GM18526 (cell line): ENCODE results near the gene VIL1.

Experiments used
- POLR2A ChIP-seq: IDR thresholded peaks from 3 replicates; pipeline ENCODE4 v1.6.1; 2011; ENCODE audit not compliant: insufficient read length; ENCODE audit errors: extremely low read depth

VIL1 gene

DNA sequence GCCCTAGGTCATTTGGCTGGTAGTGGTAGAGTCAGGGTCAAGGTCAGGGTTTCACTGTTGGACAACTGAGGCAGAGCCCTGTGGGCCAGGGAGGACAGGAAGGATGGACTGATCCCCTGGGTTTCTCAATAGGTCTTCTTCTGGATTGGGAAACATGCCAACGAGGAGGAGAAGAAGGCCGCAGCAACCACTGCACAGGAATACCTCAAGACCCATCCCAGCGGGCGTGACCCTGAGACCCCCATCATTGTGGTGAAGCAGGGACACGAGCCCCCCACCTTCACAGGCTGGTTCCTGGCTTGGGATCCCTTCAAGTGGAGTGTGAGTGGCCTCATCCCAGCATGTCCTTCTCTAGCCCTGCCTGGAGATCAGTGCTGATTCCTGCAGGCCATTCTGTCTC is 18.1 kb downstream of the VIL1 start:
- no peak for TF ChIP-seq POLR2A

DNA sequence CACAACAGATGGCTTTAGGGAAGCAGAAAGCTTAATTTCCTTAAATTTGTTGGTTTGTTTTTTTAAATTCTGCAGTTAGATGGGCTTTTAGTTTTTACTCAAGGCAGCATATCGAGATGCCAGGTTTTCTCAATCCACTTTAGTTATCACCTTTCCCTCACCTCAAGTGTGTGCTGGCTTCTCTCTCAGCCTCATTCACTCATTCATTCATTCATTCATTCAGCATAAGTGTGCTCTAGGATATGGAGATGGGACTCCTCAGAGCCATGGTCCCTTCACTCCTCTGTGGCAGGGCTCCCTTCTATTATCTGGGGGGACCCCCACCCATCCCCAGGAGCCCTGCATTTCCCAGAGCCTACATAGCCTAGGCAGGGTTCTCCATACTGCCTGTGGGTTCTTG is 19.0 kb downstream of the VIL1 start:
- TF ChIP-seq POLR2A: no peak

DNA sequence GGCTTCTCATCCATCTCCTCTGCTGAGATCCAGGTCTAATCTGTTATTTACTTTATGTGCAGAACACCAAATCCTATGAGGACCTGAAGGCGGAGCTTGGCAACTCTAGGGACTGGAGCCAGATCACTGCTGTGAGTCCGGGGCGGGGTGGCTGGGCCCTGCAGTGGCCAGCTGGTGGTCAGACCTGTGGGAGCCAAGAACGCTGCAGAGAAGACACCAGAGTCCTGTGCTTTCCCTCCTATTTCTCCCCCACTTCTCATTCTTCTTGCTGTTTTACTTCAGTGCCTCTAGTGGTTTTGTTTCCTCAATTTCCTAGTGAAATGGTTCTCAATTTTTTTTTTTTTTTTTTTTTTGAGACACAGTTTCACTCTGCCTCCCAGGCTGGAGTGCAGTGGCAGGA is 19.7 kb downstream of the VIL1 start:
- no peak for TF ChIP-seq POLR2A

DNA sequence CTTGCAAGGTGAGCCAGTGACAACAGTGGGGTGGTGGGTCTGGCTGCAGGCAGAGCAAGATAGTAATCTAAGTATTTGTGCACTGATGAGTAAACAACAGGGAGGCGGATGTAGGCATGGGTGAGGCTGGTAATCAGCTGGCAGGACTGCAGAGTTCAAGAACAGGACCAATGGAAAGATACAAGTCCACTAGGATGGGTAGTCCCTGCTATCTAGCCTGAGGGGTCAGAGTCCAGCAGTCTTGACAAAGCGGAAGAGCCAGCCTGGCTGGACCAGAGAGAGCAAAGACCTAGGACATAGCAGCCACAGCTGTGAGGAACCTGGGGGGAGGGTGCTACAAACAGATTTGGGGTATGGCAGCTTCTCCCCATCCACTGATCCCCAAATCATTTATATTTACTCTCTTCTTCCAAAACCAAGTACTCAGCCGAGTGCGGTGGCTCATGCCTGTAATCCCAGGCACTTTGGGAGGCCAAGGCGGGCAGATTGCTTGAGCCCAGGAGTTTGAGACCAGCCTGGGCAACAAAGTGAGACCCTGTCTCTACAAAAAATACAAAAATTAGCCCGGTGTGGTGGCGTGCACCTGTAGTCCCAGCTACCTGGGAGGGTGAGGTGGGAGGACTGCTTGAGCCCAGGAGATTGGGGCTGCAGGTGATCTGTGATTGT is 25.9 kb downstream of the VIL1 start:
- TF ChIP-seq POLR2A: no peak

DNA sequence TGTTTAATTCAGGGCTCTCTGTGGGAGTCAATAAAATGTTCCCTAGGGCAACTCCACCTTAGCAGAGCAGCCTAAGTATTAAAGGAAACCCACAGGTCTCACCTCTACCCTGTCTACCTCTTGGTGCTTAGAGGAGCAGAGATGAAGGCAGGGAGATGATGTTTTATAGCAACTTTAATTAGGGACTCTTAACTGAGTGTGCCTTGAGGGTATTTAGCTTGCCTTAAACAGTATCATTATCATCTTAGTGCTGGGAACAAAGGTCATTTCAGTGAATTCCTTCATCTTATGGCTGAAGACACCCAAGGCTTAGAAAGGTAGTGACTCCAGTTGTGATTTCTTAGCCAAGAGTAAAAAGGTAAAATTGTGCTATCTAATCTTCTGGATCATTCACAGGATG is 26.7 kb downstream of the VIL1 start:
- no peak for TF ChIP-seq POLR2A

DNA sequence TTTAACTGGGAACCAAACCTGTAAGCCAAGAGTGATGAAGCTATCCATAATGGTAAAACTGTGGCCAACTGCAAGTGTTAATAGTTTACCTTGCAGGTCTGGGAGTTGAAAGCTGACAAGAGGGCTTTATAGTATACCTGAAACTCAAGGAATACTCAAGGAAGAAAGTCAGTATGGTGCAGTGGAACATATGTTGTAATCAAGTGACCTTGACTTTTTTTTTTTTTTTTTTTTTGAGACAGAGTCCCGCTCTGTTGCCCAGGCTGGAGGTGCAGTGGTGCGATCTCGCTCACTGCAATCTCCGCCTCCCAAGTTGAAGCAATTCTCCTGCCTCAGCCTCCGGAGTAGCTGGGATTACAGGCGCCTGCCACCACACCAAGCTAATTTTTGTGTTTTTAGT is 27.6 kb downstream of the VIL1 start:
- TF ChIP-seq POLR2A: no peak

DNA sequence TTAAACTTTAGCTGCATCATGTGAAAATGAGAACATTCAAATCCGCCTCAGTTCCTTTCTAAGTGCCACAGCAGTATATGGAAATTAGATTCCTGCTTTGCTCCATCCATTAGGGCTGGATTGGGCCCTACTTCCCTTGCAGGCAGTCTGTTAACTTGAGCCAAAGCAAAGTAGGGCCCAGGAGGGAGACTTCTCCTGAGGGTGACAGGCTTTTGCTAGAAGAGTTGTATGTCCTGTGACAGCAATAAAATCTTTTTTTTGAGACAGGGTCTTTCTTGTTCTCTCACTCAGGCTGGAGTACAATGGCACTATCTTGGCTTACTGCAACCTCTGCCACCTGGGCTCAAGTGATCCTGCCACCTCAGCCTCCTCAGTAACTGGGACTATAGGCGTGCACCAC is 28.1 kb downstream of the VIL1 start:
- no peak for TF ChIP-seq POLR2A

DNA sequence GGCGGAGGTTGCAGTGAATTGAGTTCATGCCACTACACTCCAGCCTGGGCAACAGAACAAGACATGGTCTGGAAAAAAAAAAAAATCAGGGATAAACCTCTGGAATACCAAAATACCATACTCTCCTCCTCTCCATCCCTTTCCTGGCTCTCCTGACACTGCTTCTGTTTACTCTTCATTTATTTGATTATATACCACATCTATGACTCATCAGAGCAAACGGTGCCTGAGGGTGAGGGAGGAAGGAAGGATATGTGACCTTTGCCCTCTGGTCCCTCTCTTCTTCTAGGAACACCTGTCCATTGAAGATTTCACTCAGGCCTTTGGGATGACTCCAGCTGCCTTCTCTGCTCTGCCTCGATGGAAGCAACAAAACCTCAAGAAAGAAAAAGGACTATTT is 30.0 kb downstream of the VIL1 start:
- no peak for TF ChIP-seq POLR2A

DNA sequence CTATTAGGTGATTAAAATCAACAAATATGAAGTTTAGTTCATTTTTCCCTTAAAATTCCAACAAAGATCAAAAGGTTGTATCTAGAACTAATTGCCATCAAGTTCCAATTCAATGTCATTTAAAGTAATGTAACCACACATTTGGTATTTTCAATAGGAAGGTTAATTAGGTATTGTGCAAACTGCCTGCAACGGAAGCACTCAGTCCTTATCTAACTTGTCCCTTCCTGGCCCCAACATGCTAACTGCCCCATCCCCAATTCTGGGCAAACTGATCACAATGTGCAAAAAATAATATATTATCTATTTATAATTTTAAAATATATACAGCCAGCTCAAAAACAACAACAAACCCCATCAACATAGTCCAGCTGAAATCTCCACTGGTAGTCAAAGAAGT is 33.2 kb downstream of the VIL1 start:
- no peak for TF ChIP-seq POLR2A

DNA sequence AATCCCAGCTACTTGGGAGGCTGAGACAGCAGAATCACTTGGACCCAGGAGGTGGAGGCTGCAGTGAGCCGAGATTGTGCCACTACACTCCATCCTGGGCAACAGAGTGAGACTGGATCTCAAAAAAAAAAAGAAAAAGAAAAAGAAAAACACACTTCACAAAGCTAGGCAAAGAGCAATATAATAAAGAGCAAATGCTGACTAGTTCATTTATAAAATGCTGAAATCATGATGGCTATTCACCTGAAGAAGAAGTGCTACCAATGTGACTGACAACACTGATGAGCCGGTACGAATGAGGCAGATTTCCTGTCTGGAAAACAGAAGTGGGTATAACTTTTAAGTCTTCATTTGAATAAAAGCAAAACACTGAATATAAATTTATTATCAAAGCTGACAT is 37.9 kb downstream of the VIL1 start:
- no peak for TF ChIP-seq POLR2A

DNA sequence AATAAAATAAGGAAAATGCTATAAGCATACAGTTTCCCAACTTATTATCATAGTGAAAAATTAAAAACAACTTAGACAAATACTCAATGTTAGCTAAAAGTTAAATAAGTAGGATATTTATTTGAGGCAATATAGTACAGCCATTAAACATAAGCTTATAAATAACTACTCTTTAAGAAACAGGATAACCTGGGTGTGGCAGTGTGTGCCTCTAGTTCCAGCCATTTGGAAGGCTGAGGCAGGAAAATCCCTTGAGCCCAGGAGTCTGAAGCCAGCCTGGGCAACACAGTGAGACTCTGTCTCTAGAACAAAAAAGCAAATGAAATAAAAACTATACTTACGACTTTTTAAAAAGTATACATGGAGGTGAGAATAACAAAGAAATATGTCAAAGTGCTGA is 39.7 kb downstream of the VIL1 start:
- TF ChIP-seq POLR2A: no peak

DNA sequence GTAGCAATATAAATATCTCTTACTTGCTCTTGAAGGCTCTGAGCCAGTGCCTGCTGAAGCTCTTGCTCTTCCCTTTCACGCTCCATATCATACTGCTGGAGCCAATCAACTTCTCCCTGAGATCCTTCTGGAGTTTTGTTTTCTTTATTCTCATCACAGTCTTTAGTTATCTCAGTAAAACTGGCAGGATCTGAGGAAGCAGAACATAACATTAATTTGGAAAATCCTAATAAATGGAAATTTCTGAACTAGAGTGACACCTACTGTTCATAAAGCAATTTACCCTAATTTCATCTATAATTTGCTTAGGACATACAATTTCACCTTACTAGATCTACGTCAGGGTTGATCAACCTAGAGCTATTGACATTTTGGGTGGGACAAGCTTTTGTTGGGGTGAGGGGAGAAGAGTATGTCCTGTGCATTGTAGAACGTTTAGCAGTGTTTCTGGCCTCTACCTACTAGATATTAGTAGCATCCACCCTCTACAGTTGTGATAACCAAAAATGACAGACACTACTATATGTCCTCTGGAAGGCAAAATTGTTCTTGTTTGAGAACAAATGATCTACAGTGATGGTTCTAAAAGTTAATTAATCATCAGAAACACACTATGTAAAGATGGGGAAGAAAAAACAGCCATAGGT is 47.2 kb downstream of the VIL1 start:
- no peak for TF ChIP-seq POLR2A

DNA sequence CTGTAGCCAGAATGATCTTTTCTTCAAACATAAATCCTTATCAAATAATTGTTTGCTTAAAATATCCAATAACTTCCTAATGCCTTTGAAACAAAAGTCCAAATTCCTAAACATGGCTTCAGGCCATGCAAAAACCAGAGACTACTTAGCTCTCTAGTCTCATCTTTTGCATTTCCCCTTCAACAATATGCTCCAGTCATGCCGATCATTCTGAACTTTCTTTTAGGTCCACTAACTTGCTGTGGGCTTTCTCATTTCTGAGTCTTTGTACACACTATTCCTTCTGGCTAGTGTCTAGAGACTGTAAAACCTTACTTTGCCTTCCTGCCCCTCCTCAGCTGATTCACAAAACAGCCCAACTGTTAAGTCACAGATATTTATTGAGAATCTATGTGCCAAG is 51.5 kb downstream of the VIL1 start:
- no peak for TF ChIP-seq POLR2A

DNA sequence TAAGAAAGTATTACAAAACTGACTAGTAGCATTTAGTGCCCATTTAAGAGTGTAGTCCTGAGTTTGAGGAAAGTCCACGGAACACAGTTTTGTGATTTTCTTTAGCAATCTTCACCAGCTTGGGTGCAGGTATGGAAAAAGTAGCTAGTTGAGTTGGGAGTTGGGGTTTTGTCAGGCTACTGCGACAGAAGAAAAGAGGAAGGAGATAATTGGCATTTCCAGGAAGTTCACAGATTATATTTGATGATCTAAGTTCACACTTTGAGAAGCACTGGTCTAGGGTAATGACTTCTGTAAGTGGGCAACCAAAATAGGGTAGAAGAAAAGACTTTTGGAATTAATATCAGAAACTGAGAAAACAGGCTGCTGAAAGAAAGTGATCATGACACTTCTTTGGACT is 52.1 kb downstream of the VIL1 start:
- TF ChIP-seq POLR2A: no peak

DNA sequence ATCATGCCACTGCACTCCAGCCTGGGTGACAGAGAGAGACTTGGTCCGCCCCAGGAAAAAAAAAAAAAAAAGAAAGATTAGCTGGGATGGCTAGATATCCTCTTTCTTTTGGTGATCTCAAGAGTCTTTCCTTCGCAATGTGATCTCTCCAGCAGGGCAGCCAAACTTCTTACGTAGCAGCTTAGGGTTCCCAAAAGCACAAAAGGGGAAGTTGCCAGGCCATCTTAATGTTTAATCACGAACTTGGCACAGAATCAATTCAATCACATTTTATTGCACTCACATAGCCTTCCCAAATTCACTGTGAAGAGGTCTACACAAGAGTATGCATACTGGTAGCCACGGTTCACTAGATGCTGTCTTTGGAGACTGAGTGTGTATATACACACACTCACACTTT is 53.1 kb downstream of the VIL1 start:
- TF ChIP-seq POLR2A: no peak

DNA sequence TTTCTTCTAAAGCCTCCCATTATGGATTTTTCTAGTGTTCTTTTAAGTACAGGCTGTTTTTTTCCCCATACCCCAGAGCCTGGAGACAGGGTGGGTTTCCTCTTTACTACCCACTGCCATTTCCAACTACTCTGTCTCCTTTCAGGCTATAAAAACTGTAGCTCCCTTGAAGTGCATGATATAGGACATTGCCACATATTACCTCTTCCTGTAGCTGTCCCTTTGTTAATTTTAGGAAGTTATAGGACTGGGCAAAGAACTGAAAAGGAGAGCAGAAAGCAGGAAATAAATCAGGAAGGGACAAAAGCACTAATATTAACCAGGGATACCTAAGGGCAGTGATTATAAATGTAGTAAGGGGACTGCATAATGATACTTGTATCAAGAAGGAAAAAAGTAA is 54.1 kb downstream of the VIL1 start:
- TF ChIP-seq POLR2A: no peak

DNA sequence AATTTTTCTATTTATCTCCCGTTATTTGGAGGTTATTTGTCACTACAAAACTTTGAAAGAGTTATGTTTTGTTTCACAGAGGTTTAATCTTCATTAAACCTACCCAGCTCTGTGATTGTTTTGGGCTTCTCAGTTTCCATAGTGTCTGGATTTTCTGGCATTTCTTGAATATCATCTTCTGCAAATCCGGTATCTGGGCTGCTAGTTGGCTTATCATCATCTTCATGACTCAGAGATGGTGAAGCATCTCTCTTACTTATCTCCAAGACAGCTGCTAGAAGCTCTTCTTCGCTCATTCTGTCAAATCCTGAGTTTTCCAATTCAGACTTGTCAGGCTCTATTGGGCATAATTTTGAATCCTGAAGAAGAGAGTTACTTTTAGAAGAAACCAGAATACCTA is 55.6 kb downstream of the VIL1 start:
- no peak for TF ChIP-seq POLR2A
